GM12865 (cell line): ENCODE data around the gene ZBTB7A.

Source experiments
- DNase-seq: peaks from one replicate; pipeline ENCODE4 v3.0.0; 2010; ENCODE audit warnings: low read depth
- H3K4me3 ChIP-seq: 2 replicates; pipeline ENCODE4 v1.5.1; 2011; ENCODE audit warnings: mild to moderate bottlenecking, low read depth, low read length, control low read depth
- TF ChIP-seq, protein P1 (sequence below): IDR thresholded peaks from 2 replicates; pipeline ENCODE4 v1.5.1; 2011; ENCODE audit warnings: low read length, control low read depth, low read depth, inconsistent platforms; ENCODE audit not compliant: insufficient read depth; ENCODE audit errors: missing control alignments

Gene ZBTB7A

DNA sequence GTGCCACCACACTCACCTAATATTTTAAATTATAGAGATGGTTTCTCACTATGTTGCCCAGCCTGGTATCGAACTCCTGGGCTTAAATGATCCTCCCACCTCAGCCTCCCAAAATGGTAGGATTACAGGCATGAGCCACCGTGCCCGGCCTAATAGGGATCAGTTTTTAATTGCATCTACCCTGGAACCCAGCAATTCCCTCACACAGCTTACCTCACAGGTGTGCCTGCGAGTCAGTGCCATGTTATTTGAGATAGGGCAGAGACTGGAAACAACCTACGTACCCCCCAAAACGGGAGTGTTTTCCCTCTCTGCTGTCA is 42.9 kb upstream of the ZBTB7A start:
- TF ChIP-seq, protein P1, sequence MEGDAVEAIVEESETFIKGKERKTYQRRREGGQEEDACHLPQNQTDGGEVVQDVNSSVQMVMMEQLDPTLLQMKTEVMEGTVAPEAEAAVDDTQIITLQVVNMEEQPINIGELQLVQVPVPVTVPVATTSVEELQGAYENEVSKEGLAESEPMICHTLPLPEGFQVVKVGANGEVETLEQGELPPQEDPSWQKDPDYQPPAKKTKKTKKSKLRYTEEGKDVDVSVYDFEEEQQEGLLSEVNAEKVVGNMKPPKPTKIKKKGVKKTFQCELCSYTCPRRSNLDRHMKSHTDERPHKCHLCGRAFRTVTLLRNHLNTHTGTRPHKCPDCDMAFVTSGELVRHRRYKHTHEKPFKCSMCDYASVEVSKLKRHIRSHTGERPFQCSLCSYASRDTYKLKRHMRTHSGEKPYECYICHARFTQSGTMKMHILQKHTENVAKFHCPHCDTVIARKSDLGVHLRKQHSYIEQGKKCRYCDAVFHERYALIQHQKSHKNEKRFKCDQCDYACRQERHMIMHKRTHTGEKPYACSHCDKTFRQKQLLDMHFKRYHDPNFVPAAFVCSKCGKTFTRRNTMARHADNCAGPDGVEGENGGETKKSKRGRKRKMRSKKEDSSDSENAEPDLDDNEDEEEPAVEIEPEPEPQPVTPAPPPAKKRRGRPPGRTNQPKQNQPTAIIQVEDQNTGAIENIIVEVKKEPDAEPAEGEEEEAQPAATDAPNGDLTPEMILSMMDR = no peak
- no peak overlapping the region for H3K4me3 ChIP-seq

DNA sequence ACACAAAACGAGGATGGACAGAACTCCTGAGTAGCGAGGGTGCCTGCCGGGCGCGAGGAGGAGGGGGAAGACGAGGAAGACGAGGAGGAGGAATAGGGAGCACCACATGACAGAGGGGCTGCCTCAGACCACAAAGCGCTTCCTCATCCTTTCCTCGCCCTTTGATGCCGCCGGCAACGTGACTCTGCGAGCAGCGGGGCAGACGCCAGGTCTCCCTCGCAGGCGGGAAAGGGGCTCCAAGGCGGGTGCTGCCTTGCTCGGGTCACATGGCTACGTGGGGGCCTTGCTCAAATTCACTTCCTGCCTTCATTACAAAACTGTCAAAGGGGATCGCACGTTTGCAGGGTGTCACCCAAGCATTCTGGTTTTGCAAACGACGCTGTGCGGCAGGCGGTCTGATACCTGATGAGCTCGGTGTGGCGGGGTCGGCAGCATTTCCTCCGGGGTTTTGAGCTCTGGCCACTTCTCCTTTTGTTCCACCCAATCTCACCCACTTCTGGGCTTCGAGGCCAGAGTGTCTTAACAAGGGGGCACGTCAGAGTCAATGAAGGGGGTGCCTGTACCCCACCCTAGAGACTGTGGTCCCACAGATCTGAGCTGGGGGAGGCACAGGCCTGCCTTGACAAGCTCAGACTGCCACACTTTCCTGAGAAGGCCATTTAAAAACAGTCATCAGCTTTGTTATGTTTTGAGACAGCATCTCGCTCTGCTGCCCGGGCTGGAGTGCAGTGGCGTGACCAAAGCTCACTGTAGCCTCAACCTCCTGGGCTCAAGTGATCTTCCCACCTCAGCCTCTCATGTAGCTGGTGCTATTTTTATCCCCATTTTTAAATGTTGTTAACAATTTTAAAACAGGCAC is 42.3 kb upstream of the ZBTB7A start:
- TF ChIP-seq, protein P1 = no peak
- peak overlapping the region; percentile 22 for H3K4me3 ChIP-seq
- peak; percentile 92 for DNase-seq

More for the DNA sequence above, 42.9 kb upstream of the ZBTB7A start:
- DNase-seq = no peak

DNA sequence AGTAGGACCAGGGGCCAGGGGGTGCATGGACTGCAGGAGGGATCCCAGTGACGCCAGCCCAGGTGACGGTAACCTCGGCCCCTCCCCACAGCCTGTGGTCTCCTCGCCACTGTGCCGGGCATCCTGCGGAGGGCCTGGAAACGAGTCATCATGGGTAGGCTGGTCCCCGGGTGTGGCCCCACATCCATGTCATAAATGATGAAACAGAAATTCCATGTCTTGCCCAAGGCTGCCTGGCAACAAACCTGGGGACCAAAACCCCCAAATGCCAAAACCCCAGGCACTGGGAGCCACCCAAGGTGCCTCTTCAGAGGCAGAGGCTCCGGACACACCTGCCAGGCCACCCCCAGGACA is 36.4 kb upstream of the ZBTB7A start:
- no peak overlapping the region for H3K4me3 ChIP-seq
- no peak for DNase-seq
- TF ChIP-seq, protein P1 = no peak

DNA sequence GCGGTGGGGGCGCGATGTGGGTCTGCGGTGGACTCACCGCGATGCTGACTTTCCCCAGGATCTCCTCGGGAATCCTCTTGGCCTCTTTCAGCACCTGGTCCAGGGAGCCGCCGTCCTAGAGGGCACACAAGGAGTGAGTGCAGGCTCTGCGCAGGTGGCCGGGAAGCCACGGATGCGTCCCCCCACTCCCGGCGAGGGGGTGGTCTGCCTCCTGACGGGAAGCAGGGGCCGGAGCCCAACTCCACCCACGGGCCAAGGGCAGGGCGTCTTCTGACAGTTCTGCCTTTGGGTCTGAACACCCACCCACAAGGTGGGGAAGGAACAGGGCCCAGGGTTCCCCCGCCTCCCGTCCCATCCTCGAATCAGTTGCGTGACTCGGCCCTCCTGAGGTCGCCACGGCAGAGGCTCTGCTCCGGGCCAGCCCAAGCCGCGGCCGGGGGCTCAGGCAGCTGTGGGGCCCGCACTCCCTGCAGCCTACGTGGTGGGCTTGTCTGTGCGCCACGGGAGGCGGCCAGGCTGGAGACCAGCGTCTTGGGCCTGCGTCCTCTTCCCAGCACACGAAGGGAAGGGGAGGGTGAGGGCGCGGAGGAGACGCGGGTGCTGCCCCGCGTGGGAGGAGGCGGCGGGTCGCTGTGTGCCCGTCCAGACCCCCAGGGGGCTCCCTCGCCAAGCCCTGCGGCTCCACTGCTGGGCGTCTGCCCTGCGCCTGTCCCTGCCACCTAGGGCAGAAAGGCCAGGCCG is 35.8 kb upstream of the ZBTB7A start:
- TF ChIP-seq, protein P1 = no peak
- DNase-seq = no peak
- H3K4me3 ChIP-seq = no peak overlapping the region

DNA sequence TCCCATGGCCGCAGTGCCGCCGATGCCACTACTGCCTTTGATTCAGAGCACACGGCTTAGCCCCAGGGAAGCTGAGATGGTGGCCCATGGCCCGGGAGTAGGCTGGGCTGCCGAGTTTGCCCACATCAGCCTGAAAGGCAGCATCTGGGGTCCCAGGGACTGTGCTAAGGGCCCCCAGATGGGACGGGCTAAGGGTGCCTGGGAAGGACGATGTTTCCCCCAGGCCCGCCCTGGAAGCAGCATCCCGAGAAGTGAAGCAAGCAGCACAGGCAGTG is 34.7 kb upstream of the ZBTB7A start:
- TF ChIP-seq, protein P1 = no peak
- no peak overlapping the region for H3K4me3 ChIP-seq
- DNase-seq = no peak

DNA sequence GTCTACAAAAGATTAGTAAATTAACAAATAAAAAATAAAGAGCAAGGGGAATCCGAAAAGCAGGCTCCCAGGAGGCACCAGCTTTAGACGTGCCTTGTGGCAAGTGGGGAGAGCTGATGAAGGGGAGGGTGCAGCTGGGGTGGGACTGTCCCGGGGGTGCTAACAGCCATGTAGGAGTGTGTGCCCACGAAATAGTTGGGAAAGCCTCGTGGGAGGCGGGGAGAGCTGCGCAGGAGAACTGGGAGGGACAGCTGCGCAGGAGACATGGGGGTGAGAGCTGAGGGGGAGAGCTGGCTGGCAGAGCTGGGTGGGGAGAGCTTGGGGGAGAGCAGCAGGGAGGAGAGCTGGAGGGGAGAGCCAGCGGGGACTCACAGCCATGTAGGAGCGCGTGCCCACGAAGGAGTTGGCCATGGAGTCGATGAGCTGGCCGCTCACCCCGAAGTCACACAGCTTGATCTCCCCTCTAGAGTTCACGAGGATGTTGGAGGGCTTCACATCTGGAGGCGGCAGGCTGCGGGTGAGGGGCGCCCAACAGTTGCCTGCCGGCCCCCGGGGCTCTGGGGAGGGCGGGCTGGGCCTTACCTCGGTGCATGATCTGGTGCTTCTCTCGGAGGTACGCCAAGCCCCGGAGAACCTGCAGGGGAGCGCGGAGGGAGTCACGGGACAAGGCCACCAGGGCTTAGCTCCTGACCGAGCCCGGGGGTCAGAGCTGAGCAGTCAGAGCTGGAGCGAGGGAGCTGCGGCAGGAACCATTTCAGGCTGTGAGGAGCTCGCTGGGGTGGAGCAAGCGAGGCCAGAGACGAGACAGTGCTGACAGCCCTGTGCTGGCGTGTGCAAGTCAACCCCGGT is 34.2 kb upstream of the ZBTB7A start:
- no peak for DNase-seq
- TF ChIP-seq, protein P1 = no peak
- H3K4me3 ChIP-seq = no peak overlapping the region
